HFF-Myc (cell line): ENCODE measurements around the gene LRRC7.

Experiments
- DNase-seq: peaks from one replicate; pipeline ENCODE4 v3.0.0-alpha.2; 2011; ENCODE audit warnings: low read depth; ENCODE audit errors: extremely low read depth
- H3K4me3 ChIP-seq: replicated peaks from 2 replicates; pipeline ENCODE4 v1.5.1; 2011; ENCODE audit warnings: low read depth, mild to moderate bottlenecking, control low read depth, low read length
- TF ChIP-seq, protein P1 (sequence below): IDR thresholded peaks from 2 replicates; pipeline ENCODE4 v1.5.1; 2012; ENCODE audit warnings: mild to moderate bottlenecking, low read depth, low read length, control low read depth; ENCODE audit errors: missing control alignments

LRRC7 gene

DNA sequence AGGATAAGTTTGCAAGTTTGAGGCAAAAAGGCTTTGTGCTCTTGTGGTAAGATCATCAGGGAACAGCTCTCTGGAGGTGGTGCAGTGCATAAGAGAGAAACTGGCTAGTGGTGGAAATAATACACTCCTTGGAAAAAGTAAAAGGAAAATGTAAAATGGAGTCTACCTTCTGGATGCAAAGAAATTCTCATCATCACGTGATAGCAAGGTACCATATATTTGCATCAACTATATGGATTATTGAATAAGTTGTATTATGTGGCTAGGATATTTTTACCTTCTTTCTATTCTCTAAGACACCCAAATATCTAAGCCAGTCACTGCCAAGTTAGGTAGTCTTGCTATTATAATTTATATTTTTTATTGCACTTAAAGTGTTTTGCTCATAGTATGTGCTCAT lies 14.0 kb upstream of the LRRC7 start:
- TF ChIP-seq, protein P1, sequence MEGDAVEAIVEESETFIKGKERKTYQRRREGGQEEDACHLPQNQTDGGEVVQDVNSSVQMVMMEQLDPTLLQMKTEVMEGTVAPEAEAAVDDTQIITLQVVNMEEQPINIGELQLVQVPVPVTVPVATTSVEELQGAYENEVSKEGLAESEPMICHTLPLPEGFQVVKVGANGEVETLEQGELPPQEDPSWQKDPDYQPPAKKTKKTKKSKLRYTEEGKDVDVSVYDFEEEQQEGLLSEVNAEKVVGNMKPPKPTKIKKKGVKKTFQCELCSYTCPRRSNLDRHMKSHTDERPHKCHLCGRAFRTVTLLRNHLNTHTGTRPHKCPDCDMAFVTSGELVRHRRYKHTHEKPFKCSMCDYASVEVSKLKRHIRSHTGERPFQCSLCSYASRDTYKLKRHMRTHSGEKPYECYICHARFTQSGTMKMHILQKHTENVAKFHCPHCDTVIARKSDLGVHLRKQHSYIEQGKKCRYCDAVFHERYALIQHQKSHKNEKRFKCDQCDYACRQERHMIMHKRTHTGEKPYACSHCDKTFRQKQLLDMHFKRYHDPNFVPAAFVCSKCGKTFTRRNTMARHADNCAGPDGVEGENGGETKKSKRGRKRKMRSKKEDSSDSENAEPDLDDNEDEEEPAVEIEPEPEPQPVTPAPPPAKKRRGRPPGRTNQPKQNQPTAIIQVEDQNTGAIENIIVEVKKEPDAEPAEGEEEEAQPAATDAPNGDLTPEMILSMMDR: no peak
- H3K4me3 ChIP-seq: no peak overlapping the region
- DNase-seq: no peak

DNA sequence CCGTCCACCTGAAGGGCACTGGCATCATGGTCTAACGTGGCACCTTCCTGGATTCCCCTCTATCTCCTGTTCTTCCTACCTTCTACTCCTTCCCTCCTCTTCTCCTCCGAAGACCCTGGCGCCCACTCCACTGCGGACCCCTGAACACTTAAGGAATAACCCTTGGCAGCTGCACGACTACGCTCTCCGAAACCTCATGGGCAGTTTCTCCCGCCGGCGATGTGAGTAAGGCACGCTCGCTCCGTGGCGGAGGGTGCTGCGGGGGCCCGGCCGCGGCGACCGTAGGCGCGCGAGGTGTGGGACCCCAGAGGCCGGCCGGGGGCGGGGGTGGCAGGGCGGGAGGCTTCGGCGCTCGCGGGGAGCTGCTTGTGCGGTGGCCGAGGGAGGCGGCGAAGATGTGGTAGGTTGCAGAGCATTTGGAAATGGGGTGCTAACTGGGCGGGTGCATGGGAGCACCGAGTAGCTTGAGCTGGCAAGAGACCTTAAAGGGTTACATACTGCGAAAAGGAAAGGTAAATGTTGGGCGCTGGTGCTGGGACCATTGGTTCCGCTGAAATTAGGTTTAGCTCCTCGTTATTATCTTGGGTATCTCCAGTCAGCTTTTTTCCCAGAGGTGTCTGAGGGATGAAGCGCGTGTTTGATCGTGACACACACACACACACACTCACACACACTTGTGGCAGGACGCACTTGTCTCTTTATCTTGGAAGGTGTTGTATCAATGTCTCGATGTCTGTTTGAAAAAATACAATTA lies 876 bp downstream of the LRRC7 start:
- no peak for DNase-seq
- H3K4me3 ChIP-seq: no peak overlapping the region
- TF ChIP-seq, protein P1: no peak

DNA sequence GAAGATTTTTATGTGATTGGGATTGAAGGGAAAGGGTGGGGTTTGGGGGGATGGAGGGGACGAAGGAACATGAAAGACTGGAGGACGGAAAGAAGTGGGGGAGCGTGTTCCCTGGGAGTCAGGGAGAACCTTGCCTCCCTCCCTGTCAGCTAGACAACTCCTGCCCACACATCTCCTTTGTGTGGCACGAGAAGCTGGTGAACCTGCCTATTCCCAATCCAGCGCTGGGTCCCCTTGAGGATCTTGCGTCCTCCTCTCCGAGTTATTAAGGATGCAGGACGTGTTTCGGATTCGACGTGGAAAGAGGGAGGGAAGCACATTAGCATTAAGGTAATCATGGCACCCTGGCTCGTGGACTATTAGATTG lies 1.4 kb downstream of the LRRC7 start:
- no peak overlapping the region for H3K4me3 ChIP-seq
- TF ChIP-seq, protein P1: no peak
- no peak for DNase-seq

DNA sequence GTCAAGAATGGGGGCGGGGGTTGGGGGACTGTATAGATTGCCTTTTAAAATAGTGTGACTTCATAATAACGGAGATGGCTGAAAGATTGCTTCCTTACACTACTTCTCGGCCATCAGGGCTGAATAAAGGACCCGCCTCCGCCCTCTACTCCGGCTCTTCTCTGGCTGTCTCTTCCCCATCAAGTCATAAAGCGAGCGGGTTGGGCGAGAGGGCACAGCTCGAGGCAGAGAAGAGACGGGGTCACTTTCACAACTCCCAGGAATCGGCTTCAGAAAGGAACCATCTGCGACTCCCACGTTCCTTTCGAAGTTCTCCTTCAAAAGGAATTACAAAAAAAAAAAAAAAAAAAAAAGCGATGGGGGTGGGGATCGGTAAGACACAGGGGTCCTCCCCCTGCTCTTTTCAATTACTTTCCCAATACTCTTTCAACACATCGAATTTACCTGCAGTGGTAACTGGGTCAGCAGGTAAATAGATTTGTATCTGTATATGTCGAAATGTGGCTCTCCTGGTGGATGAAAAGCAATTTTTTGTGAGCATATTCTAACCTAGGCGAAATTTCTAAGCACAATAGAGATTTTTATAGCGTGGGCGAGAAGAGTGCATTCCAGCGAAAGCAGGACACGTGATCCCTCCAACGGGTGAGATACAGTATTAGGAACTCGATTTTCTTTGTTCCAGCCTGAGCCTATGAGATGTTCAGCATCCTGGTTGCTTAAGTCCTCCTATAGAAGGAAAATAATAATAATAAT lies 2.0 kb downstream of the LRRC7 start:
- no peak overlapping the region for H3K4me3 ChIP-seq
- DNase-seq: no peak
- TF ChIP-seq, protein P1: no peak

DNA sequence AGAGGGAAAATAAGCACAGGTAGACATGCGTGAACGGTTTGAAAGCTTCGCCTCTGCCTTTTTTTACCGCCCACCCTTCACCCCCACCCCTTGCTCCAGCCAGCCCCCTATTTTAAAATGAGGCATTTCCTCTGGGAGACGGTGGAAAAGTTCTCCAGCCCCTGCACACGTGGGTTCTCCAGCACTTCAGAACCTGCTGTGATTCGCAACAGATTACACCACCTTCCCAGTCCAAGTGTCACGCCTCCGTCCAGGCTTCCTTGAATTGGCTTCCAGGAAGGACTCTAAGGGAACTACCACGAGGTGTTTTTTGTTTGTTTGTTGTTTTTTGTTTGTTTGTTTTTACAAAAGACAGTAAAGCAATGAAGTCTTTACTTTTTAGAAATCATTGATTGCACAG lies 2.6 kb downstream of the LRRC7 start:
- TF ChIP-seq, protein P1: no peak
- DNase-seq: no peak
- H3K4me3 ChIP-seq: no peak overlapping the region

DNA sequence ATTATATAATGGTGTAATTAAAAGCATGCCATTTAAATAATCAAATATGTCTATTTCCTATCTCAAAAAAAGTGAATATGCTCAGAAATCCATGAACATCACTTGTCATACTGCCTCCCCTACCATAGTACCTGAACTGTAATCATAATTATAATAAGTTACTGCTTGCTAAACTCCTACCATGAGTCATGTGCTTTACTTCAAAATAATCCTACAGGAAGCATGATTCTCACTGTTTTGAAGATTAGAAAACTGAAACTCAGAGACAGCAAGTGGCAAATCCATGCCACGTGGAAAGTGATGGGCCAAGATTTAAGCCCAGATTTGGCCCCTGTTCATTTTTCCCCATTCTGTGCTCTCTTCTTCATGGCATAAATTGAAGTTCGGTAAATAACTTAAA lies 5.2 kb downstream of the LRRC7 start:
- H3K4me3 ChIP-seq: no peak overlapping the region
- DNase-seq: no peak
- TF ChIP-seq, protein P1: no peak
